ENCODE results near the gene AQP5.

DNA sequence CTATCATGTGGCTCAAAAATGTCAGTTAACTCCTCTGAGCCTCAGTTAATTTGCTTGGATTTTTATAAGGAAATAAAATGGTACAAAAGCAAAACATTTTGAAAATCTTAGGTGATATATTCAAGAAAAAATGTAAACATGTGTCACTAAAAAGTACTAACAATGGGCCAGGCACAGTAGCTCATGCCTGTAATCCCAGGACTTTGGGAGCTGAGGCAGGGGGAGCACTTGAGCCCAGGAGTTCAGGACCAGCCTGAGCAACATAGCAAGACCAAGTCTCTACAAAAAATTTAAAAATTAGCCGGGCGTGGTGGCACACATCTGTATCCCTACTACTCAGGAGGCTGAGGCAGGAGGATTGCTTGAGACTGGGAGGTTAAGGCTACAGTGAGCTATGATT, 36.8 kb downstream of the AQP5 start:
- no peak for TF ChIP-seq POLR2A (IDR thresholded peaks at IDR 0.05)
- TF ChIP-seq, protein P1, sequence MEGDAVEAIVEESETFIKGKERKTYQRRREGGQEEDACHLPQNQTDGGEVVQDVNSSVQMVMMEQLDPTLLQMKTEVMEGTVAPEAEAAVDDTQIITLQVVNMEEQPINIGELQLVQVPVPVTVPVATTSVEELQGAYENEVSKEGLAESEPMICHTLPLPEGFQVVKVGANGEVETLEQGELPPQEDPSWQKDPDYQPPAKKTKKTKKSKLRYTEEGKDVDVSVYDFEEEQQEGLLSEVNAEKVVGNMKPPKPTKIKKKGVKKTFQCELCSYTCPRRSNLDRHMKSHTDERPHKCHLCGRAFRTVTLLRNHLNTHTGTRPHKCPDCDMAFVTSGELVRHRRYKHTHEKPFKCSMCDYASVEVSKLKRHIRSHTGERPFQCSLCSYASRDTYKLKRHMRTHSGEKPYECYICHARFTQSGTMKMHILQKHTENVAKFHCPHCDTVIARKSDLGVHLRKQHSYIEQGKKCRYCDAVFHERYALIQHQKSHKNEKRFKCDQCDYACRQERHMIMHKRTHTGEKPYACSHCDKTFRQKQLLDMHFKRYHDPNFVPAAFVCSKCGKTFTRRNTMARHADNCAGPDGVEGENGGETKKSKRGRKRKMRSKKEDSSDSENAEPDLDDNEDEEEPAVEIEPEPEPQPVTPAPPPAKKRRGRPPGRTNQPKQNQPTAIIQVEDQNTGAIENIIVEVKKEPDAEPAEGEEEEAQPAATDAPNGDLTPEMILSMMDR (IDR thresholded peaks at IDR 0.05): no peak
